ENCODE data around the gene BICRAL. TPM values are rescaled to one million over a fixed set of nuclear protein-coding genes. Genes with fewer than 3 reads are reported as not detected.

The BICRAL gene
- total and polyA plus RNA-seq, 9 of the 15 experiments (the other 6 are each of a cell fraction or from before 2014, with no cell fraction given) = 1.2 to 11.9 (median 5.6) TPM

GRCh38 chr6:42745640-42746462 lies 36.0 kb upstream of the BICRAL start, which contains the start of gene TBCC (continued):
- TF ChIP-seq, protein P1, sequence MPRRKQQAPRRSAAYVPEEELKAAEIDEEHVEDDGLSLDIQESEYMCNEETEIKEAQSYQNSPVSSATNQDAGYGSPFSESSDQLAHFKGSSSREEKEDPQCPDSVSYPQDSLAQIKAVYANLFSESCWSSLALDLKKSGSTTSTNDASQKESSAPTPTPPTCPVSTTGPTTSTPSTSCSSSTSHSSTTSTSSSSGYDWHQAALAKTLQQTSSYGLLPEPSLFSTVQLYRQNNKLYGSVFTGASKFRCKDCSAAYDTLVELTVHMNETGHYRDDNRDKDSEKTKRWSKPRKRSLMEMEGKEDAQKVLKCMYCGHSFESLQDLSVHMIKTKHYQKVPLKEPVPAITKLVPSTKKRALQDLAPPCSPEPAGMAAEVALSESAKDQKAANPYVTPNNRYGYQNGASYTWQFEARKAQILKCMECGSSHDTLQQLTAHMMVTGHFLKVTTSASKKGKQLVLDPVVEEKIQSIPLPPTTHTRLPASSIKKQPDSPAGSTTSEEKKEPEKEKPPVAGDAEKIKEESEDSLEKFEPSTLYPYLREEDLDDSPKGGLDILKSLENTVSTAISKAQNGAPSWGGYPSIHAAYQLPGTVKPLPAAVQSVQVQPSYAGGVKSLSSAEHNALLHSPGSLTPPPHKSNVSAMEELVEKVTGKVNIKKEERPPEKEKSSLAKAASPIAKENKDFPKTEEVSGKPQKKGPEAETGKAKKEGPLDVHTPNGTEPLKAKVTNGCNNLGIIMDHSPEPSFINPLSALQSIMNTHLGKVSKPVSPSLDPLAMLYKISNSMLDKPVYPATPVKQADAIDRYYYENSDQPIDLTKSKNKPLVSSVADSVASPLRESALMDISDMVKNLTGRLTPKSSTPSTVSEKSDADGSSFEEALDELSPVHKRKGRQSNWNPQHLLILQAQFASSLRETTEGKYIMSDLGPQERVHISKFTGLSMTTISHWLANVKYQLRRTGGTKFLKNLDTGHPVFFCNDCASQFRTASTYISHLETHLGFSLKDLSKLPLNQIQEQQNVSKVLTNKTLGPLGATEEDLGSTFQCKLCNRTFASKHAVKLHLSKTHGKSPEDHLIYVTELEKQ (CRISPR knock-in tag; IDR thresholded peaks at IDR 0.05) = no peak
- TF ChIP-seq CREBBP (IDR thresholded peaks at IDR 0.05; ENCODE audit: low read depth, low read length) = no peak
- TF ChIP-seq SRSF9 (IDR thresholded peaks at IDR 0.05; ENCODE audit: borderline replicate concordance, low read depth, low read length) = no peak
- no peak for TF ChIP-seq DLX4 (CRISPR knock-in tag; IDR thresholded peaks at IDR 0.05)
- TF ChIP-seq SMARCA5 (IDR thresholded peaks at IDR 0.05) = no peak
- no peak for TF ChIP-seq FOXM1 (IDR thresholded peaks at IDR 0.05; ENCODE audit: low read depth)
- no peak for TF ChIP-seq FOXM1 (CRISPR knock-in tag; IDR thresholded peaks at IDR 0.05; ENCODE audit: low read depth)
- no peak for TF ChIP-seq HDGF (IDR thresholded peaks at IDR 0.05)
- TF ChIP-seq FOXP4 (CRISPR knock-in tag; IDR thresholded peaks at IDR 0.05; ENCODE audit: borderline replicate concordance) = no peak
- no peak for TF ChIP-seq RFX5 (IDR thresholded peaks at IDR 0.05; ENCODE audit: low read depth, low read length)
- TF ChIP-seq ELF1 (tag; IDR thresholded peaks at IDR 0.05) = peak; percentile 45
- no peak for TF ChIP-seq ZBTB7A (IDR thresholded peaks at IDR 0.05; ENCODE audit: borderline replicate concordance, control insufficient read depth, low read depth, low read length)
- no peak for TF ChIP-seq SMC3 (conservative IDR thresholded peaks at IDR 0.05; ENCODE audit: insufficient read depth, low read depth, low read length)
- TF ChIP-seq YY1 (IDR thresholded peaks at IDR 0.05; ENCODE audit: borderline replicate concordance in 1 of 3, control insufficient read depth in 1 of 3, extremely low read depth in 1 of 3, insufficient read depth in 3 of 3, insufficient read length in 1 of 3, insufficient replicate concordance in 2 of 3, low read depth in 1 of 3, low read length in 2 of 3) = peak; percentile 66 to 98 (median 94)
- no peak for TF ChIP-seq ATF6 (CRISPR knock-in tag; IDR thresholded peaks at IDR 0.05)
- peak; percentile 68 for TF ChIP-seq SP1 (CRISPR knock-in tag; IDR thresholded peaks at IDR 0.05)
- TF ChIP-seq, protein P2, sequence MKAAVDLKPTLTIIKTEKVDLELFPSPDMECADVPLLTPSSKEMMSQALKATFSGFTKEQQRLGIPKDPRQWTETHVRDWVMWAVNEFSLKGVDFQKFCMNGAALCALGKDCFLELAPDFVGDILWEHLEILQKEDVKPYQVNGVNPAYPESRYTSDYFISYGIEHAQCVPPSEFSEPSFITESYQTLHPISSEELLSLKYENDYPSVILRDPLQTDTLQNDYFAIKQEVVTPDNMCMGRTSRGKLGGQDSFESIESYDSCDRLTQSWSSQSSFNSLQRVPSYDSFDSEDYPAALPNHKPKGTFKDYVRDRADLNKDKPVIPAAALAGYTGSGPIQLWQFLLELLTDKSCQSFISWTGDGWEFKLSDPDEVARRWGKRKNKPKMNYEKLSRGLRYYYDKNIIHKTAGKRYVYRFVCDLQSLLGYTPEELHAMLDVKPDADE (conservative IDR thresholded peaks at IDR 0.05; ENCODE audit: control insufficient read depth, low read depth, low read length) = peak; percentile 1

All from K562 (cell line).